Stimulated activated CD4-positive, alpha-beta T cell treated with anti-CD3 and anti-CD28 coated beads, Interleukin-15, amount 100 ng/mL, for 1 hour (primary cell): ENCODE measurements around the gene PCCA.
"Not testable (repeated sequence)": the region's sequence is repeated elsewhere in the genome, so short reads cannot be mapped to it uniquely, and the experiment has no call there.

Experiments used
- DNase-seq, 2 donors: peaks; one replicate each; pipeline ENCODE4 v3.0.0-alpha.2; 2020; ENCODE audit warnings: low read depth in 1 of 2, low spot score in 1 of 2

Gene PCCA

DNA sequence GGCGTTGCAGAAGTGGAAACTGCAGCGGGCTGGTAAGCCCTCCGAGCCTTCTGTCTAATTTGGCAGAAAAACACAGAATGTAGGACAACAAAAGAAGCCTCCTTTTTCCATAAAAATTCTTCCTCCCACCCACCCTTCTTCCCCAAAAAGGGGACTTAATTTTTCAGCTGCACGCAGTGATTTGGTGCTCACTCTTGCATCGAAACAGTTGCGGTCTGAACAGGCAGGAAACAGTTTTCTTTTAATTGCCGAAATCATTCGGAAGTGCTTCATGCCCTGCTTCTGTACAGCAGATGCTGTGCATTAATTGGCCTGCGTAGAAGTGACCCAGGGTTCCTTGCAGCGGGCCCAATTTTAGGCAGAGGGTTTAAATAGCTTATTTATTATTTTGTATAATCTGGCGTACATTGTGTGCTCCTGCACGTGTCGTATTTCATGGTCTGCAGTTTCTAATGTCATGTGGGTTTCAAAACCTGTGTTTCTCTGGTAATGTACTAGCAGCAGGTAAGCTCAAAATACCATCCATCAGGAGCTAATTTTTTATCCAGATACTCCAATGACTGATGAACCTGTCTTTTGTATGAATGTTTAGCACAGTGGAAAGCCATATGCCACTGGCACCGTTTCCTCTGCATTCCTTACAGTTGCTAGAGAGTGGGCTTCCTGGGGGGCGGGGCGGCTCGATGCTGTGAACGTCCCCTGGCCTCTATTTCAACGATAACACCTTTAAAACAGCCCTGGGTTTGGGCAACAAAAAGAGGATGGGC is 433.1 kb downstream of the PCCA start:
- DNase-seq, result no peak

DNA sequence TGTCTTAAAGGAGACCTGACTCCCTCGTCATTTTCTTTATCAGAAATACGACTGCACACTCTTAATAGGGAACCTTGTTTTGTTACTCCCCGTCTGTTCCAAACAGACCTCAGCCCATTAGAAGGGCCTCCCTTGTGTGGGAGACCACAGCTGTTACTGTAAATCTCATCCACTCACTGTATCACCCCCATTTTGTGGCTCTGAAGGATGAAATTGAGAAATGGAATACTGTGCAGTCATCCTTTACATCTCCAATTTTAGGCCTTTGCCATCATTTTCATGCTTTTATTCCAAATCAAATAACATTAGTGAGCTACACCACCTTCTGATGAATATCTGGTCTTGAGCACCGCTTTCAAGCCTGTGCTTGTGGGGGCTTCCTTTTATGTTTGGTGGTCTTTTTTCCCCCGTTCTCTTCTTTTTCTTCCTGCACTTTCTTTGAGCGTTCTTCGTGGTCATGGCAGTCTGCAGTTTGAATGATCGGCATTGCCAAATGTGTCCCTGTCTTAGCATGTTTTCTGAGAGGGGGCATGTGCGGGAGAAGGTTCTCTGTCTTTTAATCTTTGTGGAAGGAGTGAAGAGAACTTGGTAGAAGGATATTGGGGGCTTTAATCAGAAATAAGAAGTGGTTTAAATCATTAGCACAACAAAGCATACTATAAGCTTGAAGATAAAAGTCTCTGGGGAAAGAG is 433.9 kb downstream of the PCCA start:
- DNase-seq, result no peak

DNA sequence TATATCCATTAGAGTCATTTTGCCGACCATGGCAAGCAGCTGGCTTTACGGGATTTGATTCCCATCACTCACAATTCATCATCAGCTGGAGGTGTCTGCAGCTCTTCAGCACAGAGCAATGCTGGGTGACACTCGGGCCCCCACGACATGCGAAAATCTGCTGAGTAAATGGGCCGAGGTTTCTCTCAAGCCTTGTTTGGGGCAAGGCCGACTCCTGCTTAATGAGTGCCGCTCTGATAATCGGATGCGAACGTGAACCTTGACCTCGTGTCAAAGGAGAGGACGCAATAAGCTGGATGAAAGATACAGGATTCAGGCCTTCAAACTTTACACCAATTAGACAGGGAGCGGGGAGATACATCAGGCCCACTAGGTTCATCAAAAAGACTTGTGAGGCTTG is 434.5 kb downstream of the PCCA start:
- DNase-seq, result no peak

DNA sequence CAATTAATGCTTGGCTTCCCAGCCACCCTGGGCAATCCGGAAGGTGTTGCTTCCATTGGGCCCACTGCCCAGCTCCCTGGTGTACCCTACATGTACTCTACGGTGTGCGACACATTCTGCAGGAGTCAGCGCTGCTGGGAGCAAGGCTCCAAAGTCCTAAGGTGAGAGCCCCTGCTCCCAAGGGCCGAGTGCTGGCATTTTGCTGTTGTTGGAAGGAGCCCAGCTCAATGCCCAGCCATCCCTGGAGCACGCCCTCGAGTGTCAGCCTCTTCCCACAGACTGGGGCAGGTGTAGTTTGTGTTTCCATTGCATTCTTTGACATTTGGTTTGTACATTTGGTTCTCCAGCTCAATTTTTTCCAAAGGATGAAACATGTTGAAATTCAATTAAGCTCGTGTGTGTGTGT is 435.1 kb downstream of the PCCA start:
- no peak for DNase-seq

DNA sequence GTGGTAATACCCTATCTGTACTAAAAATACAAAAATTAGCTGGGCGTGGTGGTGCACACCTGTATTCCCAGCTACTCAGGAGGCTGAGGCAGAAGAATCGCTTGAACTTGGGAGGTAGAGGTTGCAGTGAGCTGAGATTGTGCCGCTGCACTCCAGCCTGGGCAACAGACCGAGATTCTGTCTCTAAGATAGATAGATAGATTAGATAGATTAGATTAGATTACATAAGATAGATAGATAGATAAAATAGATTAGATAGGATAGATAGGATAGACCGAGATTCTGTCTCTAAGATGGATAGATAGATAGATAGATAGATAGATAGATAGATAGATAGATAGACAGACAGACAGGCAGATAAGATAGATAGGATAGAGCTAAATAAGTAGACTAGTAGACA is 435.8 kb downstream of the PCCA start:
- DNase-seq, result not testable (repeated sequence)

DNA sequence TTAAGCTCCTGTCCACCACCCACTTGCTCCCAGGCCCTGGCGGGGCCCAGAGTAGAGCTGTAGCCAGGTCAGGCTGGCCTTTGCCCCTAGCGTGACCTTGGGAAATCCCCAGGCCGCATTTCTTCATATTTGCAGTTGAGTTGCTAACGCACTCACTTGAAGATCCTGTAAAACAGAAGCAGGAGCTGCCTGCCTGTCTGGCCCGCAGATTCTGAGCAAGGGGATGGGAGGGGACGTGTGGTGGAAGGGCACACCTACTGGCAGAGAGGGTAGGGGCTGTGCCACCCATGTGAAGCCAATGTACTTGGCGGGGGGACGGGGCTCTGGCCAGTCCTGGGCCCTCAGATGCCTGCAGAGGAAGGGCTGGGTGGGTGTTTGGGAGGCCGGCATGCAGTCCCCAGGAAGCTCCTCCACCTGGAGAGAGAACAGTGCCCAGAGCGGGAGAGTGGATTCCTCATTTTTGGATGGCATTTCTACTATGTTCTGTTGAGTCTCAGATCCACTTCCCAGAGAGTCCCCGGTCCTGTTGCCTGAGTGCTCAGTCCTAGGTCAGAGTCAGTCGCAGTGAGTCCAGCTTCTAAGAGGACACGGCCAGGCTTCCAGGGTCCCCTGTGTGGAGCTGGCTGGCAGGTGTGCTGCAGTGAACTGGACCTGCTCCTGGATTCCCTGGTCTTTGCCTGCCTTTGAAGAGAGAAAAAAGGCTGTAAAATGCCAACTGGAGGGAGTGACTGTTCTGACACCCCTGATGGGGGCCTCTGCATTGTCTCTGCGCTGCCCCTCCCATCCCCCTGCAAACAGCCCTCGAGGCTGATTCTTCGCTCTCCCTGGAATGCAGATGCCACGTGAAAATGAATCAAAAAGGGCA is 436.8 kb downstream of the PCCA start:
- DNase-seq, result no peak

DNA sequence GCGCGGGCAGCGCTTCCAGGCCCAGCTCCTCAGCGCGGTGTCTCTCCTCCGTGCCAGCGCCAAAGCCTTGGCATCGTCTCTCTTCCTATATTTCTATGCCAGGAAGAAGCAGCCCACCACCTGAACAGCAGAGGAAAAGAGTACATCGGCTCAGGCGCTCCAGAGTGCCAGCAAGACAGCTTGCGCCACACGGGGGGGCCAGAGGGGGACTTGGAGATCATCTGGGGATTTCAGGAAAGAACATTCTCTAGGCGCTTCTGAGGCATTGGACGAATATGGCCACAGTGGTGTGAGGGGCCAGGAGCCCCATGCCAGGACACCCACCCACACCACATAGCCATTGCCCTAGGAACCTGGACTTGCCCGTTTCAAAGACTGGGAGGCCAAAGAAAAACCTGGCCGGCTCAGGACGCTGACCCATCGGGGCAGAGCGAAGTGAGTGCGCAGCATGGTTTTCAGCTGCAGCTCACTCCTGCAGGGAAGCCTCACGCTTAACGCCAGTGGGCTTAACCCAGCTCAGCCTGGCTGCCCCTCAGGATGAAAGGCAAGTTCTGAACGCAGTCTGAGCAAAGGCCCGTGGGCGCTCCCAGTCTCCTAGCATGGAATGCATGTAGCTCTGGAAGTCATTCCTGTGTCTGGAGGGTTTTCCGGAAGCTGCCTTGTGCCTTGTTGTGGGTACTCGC is 437.6 kb downstream of the PCCA start:
- no peak for DNase-seq

DNA sequence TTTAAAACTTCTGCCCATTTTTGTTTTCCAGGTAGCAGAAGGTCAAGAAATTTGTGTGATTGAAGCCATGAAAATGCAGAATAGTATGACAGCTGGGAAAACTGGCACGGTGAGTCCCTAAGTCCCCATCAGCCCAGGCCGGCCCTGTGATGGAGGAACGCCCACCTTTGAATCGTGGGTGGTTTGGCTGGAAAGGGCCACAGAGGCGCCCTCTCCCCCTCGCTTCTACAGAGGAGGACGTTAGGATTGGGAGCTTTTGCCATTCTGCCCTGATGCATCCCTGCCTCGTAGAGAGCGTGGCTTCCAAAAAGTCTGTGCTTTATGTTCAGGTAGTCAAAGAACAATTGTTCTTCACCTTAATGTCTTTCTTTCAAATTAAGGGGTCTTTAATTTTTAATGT is 438.8 kb downstream of the PCCA start:
- DNase-seq, result no peak

DNA sequence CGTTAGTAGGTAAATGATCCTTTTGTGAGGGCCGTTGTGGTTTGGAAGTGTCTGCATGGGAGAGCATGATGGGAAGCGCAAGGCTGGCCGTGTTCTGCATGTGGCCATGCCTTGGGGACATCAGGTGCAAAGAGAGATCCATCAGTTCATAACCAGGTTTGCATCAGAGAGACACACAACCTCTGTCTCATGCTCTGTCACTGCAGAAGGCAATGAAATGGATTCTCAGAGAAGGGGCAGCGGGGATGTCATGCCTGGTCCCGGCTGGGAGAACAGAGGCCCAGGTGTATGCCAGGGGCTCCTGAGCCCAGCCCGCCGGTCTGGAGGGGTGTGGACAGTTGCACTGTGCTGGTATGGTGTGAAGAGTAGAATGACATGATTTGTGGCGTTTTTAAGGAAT is 439.5 kb downstream of the PCCA start:
- DNase-seq, result no peak

DNA sequence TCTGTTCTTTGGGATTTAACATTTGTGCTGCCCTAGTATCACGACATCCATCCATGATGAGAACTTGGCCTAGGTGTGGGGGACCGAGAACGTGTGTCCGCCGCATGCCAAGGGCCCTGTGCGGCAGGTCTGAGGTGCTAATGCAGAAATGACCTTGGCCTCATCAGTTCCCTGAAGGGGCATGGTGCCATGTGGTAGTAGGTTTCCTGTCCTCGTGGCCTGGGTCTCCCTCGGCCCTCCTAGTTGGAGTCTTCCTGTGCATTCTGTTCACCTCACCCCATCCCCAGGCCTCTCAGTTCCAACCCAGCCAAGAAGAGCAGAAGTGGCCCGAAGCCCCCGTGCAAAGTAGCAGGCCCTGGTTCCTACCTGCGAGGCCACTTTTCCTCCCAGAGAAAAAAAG is 439.9 kb downstream of the PCCA start:
- no peak for DNase-seq

DNA sequence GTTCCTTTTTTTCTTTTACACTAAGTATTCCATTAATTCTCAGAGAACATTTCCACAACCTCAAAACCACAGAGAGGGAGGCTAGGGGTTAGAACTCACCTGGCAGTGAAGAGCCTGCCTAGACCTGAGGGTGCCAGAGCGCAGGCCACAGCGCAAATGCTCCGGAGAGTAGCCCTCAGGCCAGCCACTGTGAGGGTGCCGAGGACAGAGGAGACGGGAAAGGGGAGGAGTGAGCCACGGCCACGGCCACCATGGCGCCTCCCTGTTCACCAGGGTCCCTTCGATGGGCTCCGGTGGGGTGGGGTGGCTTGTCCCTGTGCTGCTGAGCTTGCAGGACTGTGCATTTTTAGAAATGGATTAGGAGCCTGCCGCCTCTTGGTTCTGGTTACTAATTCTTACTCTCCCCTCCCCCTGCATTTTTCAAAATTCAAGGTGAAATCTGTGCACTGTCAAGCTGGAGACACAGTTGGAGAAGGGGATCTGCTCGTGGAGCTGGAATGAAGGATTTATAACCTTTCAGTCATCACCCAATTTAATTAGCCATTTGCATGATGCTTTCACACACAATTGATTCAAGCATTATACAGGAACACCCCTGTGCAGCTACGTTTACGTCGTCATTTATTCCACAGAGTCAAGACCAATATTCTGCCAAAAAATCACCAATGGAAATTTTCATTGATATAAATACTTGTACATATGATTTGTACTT is 440.9 kb downstream of the PCCA start:
- DNase-seq, result no peak

DNA sequence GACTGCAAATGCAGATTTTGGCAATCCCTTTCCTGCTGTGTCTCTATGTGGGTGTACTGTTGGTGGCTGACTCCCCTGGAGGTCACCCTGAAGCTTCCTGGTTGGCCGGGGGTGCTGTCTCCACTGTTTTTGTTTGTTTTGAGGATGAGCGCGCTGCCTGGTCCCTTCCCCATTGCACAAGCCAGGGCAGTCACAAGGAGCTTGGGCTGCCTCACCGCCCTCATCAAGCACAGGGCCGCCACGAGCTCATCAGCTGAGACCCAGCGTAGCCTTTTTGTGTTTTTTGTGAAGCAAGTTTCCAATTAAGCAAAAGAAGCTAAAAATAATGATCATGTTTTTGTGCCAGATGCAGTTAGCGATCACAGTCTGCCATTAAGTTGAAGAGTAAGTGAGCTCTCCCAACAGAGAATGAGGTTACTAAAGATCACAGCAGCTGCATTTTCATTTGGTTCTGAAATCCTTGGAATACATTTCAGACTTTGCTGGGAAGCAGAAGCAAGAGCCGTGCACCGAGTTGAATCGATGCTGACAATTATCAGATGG is 441.8 kb downstream of the PCCA start:
- DNase-seq, result no peak

DNA sequence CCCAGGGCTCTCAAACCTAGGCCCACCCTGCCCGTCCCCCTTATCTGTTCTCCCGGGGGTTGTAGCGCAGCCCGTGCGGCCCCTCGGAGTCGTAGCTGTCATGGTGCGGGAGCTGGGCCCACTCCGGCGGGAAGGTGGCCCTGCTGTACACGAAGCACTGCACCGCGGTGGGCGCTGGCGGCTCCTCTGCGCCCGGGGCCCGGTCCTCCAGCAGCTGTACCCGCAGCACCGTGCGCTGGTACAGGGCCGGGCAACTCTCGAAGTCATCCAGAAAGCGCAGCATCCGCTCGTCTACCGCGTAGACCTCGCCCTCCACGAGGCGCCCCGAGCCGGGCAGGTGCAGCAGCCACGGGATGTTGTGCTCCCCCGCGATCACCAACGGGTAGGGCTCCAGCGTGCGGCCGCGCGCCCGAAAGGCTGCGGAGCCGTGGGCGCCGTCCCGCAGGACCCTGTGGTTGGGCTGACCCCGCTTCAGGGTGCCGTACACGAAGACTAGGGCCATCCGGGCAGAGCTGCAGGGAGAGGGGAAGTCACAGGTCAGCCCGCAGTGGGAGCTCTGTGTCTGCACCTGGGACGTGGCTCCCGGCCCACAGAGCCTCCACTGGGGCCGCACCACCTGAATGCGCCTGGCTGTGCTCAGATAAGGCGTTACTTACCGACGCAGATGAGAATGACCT is 443.3 kb downstream of the PCCA start:
- no peak for DNase-seq

DNA sequence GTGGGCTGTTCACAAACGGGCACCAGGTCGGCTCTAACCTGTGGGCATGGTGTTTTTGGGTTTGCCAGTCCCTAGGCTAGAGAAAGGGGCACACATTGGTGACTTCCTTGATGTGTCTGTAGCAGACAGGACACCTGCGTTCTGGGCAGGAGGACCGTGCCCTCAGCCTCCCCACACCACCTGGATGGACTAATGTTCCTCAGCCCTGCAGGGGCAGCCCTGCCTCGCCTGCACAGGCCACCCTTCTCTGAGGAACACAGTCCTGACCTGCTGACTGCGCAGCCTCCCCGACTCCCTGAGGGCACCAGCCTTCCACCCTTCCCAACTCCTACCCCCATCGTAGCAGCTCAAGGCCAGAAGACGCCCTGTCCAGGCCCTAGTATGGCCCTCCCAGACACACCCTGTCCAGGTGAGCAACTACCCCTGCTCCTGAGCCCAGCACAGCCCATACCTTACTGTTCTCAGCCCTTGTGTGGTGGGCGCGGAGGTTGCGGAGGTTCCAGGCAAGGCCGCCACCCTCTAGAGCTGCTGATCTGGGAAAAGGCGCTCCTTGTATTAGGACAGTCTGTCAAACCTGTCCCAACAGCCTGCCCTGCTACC is 444.0 kb downstream of the PCCA start:
- DNase-seq, result no peak

DNA sequence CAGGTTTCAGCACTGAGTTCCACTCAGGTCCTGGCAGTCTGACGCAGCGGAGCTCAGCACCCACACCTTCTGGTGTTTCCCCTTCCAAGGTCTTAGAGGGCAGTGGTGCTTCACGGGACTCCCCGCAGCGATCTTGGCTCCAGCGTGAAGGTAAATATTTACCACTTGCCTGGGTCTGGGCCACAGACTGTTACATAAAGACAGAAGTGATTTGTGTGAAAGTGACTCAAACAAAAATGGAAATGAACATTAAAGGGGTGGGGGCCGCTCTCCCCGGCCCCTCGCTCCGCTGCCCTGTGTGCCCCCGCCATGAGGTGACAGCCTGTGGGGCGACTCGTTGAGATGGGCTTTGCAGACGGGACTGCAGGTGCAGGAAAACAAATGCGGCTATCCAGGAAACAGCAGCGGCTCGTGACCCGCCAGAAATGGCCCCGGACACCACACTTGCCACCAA is 444.7 kb downstream of the PCCA start:
- DNase-seq, result no peak

DNA sequence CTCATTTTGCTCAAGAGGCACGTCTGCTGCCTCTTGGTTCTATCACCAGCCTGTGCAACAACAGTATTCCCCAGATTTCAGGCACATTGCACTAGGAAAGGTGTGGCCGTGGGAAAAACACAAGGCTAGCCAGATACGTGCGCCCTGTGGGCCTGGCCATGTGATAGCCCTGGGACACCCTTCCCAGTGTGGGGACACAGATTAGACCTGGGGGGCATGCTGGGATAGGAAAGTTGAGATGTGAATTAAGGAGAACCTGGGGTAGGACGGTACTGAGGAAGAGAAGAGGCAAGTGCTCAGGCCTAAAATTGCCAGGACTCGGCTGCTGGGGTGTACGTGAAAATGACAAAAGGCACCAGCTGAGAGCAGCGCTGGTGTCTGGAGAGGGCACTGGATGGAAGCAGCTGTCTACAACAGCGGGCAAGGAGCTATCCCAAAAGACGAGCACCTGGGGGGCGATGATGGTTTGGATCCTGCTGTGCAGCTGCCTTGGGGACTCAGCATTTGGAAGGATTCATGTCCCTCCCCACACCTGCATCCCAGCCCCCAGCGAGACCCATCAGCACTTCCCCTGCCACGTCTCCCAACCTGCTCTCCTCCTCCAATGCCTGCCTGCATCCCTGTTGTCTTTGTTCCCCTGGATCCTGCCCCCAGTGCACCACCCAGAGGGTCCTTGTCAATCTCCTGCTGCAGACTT is 445.4 kb downstream of the PCCA start:
- DNase-seq, result no peak

DNA sequence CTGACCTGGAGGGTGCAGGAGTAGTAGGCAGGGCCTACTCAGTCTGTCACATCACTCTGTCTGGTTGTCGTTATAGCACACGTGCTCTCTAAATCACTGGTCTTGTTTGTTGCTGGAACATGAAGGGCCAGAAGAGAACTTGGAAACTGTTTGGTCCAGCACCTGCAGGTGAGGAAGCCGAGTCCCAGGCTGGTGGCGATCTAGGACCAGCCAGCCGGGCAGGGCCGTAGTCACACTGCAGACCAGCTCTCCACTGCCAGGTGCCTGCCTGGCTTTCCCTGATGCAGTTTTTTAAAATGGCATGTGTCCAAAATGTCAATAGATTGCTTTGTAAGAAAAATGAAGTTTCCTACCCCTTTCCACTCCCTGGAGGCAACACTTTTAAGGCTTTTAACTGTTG is 446.0 kb downstream of the PCCA start:
- no peak for DNase-seq

DNA sequence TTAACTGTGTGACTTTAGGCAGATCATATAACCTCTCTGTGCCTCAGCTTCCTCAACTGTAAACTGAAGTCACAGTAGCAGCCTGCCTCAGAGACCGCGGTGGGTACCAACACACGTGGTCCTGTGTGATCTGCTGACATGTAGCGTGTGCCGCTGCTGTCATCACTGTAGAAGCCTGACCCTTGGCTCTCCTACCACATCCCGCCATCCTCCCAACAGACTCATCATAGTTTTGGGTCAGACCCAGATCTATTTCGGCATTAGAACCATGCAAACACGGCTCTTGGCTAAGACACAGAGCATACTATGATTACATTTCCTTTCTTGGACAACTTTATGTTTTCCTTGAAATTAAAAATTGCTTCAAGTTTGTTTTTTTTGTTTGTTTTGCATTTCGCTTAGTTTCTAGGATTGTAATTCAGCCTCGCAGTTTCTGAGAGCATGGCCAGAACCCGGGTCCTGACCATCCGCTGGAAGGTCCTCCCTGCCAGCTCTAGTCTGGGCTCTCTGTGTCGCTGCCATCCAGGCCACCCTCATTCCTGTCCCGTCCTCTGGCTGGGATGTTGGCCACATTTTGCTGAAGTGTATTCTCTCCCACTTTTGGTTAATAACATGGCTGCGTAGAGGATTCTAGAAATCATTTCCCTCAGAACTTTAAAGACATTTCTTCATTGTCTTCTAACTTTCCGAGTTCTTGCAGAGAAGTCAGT is 446.7 kb downstream of the PCCA start:
- no peak for DNase-seq
